BJ (cell line): ENCODE data around the gene ZNF282. TPM values are rescaled to one million over a fixed set of nuclear protein-coding genes. Genes with fewer than 3 reads are reported as not detected.

ENCODE experiments used
- CTCF ChIA-PET: fragments of 350-600 bp; formaldehyde crosslinking; extraction: SDS; loops from one replicate; lab custom pipeline; 2021; ENCODE audit warnings: antibody characterized with exemption, inconsistent platforms; lab: Yijun Ruan, JAX
- POLR2A ChIA-PET: fragments of 300-600 bp; sonication (Branson Sonifier 250); formaldehyde crosslinking; extraction: SDS; loops from one replicate; lab custom pipeline; 2021; ENCODE audit warnings: antibody characterized with exemption; lab: Charles Lee
- DNase-seq: peaks from one replicate; pipeline ENCODE4 v3.0.0-alpha.2; 2011; ENCODE audit warnings: low read depth
- H3K27me3 ChIP-seq: 2 replicates; pipeline ENCODE4 v1.6.0; 2011; ENCODE audit warnings: low read length; ENCODE audit not compliant: control insufficient read depth, insufficient read depth
- H3K36me3 ChIP-seq: 2 replicates; pipeline ENCODE4 v1.5.1; 2011; ENCODE audit warnings: low read length; ENCODE audit not compliant: control insufficient read depth, insufficient read depth
- H3K4me3 ChIP-seq: 2 replicates; pipeline ENCODE4 v1.5.1; 2011; ENCODE audit warnings: low read depth, mild to moderate bottlenecking, control low read depth, low read length
- polyA plus RNA-seq: library from polyadenylated mRNA; depleted of rRNA; stranded (reverse); fragments of >200 nt; gene quantifications from 2 replicates; pipeline ENCODE4 v1.2.3, GENCODE V29; 2011
- TF ChIP-seq, protein P1 (sequence below): IDR thresholded peaks from 2 replicates; pipeline ENCODE4 v1.5.1; 2011; ENCODE audit warnings: low read depth, mild to moderate bottlenecking, control low read depth, inconsistent platforms, low read length, moderate library complexity; ENCODE audit not compliant: insufficient read depth

Gene ZNF282
- polyA plus RNA-seq, 1 experiment = 15.2 TPM

DNA sequence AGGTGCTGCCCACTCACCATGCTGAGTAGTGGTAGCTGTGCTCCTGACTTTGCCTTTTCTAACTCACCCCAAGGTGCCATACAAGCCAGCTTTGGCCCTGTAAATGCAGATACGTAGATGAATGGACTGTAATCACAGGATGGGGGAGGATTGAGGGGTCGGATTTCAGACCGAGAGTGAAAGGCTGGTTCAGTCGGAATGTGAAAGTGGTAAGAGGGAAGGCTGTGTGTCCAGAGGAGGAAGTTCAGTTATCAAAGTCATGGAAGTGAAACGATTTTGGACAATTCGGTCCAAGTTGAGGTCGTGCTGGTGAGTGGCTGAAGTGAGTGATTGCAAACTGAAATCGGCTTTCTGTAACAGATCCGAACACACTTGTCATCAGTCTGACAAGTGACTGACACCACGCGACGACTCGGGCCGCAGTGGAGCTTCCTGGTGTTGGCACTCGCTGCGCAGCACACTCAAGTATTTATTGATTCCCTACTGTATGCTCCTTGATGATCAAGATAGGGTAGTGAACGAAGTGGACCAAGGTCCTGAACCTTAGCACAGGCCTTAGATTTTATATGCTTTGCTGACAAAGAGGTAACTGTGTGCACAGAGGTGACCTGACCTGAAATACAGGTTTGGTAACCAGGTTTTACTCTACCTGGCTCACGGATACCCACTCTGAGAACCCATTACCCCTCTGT lies 10.5 kb downstream of the ZNF282 start:
- POLR2A ChIA-PET = no interaction called here
- CTCF ChIA-PET = interaction anchor here (1.2 to 2.7 kb wide), 2 partner anchors 8 to 10 kb away, joined by 3 to 12 read pairs; partner anchors contain the start of gene ZNF282
- peaks cover 40% of the 10 kb centered on the region for H3K36me3 ChIP-seq

DNA sequence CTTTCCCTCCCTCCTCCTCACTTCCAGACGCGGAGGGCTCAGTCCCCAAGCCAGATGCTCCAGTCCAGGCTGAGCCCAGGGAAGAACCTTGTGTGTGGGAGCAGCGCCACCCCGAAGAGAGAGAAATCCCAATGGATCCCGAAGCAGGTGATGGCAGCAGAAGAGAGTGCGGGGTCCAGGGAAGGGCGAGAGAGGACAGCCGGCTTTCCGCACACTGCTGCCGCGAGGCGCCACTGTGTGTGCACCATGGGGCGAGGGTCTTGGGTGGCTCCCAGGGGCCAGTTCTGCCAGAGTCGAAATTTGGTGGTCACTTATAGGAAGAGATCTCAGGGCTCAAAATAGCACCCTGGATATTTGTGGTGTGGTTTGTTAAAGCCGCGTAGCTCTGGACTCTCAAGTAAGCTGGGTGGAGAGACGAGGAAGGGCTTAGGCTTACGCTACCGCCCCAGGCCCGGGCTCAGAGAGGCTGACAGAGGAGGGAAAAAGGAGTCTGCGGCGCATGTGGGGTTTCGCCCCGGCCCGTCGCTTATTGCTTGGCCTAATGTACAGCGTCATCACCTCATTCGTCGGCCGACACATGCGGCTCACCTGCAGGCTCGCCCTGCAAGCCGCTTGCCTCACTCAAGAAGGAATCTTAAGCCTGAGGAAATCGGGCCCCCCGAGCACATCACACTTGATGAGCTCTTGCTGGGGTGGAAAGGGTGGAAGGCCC lies 12.1 kb downstream of the ZNF282 start:
- H3K27me3 ChIP-seq = no peaks in the 10 kb centered on the region
- no peak for DNase-seq
- TF ChIP-seq, protein P1, sequence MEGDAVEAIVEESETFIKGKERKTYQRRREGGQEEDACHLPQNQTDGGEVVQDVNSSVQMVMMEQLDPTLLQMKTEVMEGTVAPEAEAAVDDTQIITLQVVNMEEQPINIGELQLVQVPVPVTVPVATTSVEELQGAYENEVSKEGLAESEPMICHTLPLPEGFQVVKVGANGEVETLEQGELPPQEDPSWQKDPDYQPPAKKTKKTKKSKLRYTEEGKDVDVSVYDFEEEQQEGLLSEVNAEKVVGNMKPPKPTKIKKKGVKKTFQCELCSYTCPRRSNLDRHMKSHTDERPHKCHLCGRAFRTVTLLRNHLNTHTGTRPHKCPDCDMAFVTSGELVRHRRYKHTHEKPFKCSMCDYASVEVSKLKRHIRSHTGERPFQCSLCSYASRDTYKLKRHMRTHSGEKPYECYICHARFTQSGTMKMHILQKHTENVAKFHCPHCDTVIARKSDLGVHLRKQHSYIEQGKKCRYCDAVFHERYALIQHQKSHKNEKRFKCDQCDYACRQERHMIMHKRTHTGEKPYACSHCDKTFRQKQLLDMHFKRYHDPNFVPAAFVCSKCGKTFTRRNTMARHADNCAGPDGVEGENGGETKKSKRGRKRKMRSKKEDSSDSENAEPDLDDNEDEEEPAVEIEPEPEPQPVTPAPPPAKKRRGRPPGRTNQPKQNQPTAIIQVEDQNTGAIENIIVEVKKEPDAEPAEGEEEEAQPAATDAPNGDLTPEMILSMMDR = no peak
- H3K4me3 ChIP-seq = no peak overlapping the region
- POLR2A ChIA-PET = no interaction called here
- CTCF ChIA-PET = interaction anchor here (1.3 kb wide), 1 partner anchor 81 kb away, joined by 4 read pairs; the partner anchor contains the start of gene ZNF425
- peaks cover 44% of the 10 kb centered on the region for H3K36me3 ChIP-seq

More for the DNA sequence above, 10.5 kb downstream of the ZNF282 start:
- no peak overlapping the region for H3K4me3 ChIP-seq
- TF ChIP-seq, protein P1 = no peak
- no peaks in the 10 kb centered on the region for H3K27me3 ChIP-seq
- DNase-seq = no peak

DNA sequence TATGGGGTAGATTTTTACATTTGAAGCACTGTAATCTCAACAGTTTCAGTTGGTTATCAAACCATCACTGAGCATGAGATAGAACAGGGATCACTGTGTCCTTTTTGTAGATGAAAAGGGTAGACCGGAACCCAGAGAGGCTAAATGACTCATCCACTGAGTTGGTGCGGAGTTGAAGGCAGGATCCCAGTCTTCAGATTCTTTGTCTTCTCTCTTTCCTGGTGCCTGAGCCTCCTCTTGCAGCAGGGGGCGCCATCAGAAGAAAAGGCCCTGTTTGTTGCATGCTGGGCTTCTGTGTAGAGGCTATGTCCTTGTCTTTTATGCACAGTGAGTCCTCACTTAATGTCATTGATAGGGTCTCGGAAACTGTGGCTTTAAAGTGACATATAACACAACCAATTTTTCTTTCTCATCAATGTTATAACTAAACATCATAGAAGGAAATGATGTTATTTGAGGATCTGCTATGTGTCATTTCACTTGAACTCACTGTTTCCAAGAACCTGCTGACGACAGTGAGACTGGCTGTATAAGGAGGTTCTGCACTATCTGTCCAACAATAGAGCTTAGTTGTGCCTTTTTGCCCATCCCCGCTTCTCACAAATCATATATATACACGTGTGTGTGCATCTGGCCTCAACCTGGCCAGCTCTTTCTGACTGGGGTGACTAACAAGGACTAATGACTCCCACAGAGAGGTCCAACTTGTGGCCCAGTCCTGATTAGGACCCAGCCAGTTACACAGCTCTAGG lies 14.3 kb downstream of the ZNF282 start:
- Histone ChIP-seq H3K4me3 (no peak overlapping the region), H3K27me3 (no peaks in the 10 kb centered on the region), H3K36me3 (peaks cover 52% of the 10 kb centered on the region)
- POLR2A ChIA-PET = no interaction called here
- CTCF ChIA-PET = interaction anchor here (0.7 to 2.7 kb wide), 3 partner anchors 9 to 14 kb away, joined by 3 to 8 read pairs (median 6); partner anchors contain the start of gene ZNF282
- no peak for DNase-seq
- TF ChIP-seq, protein P1 = peak; percentile 61

DNA sequence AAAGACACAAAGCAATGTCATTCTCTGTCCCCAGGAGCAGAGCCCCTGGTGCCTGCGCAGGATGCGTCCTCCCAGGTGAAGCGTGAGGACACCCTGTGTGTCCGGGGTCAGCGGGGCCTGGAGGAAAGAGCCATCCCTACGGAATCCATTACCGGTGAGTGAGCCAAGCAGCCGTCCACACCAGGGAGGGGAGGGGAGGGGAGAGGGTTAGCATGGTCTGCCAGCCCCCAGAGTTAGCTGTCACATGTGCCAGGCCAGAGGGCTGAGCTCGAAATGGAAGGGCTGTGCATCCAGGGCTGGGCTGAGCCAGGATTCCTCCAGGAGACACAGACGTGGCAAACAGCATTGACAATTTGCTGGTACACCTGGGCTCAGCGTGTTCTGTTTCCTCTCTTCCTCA lies 15.2 kb downstream of the ZNF282 start:
- peaks cover 56% of the 10 kb centered on the region for H3K36me3 ChIP-seq
- no peak overlapping the region for H3K4me3 ChIP-seq
- DNase-seq = no peak
- no peaks in the 10 kb centered on the region for H3K27me3 ChIP-seq
- TF ChIP-seq, protein P1 = no peak
- ChIA-PET CTCF (interaction anchor here (0.7 to 2.7 kb wide), 3 partner anchors 9 to 15 kb away, joined by 3 to 8 read pairs (median 6); partner anchors contain the start of gene ZNF282), POLR2A (no interaction called here)
